OCI-LY7 (cell line): Measurements from ENCODE around the gene SKIC2. TPM values are rescaled to one million over a fixed set of nuclear protein-coding genes. Genes with fewer than 3 reads are reported as not detected.

Source experiments
- BruUV-seq: library from RNA; stranded (reverse); fragments of 400-500 nt; replicated peaks from 2 replicates; lab custom pipeline; 2021; lab: Mats Ljungman, UMichigan
- CTCF ChIA-PET: fragments of 300-600 bp; sonication (Branson Sonifier 250); formaldehyde crosslinking; loops from one replicate; lab custom pipeline; 2022; ENCODE audit warnings: antibody characterized with exemption; ENCODE audit not compliant: unreplicated experiment; lab: Charles Lee
- POLR2A ChIA-PET: fragments of 300-600 bp; sonication (Branson Sonifier 250); formaldehyde crosslinking; loops from one replicate; lab custom pipeline; 2022; ENCODE audit warnings: antibody characterized with exemption; lab: Charles Lee
- DNase-seq: peaks from one replicate; pipeline ENCODE4 v3.0.0-alpha.2; 2015; ENCODE audit warnings: low spot score
- H2AFZ ChIP-seq: fragments of 200-600 bp; sonication (generic), shearing (Covaris generic); 2 replicates; pipeline ENCODE4 v1.6.1; 2014; ENCODE audit warnings: mild to moderate bottlenecking, antibody characterized with exemption, low read length, moderate library complexity
- H3K27ac ChIP-seq: fragments of 200-600 bp; sonication (generic); 2 replicates; pipeline ENCODE4 v1.5.1; 2014; ENCODE audit warnings: mixed run types, low read depth, mild to moderate bottlenecking, moderate library complexity, low read length, inconsistent platforms; ENCODE audit not compliant: poor library complexity, severe bottlenecking
- H3K36me3 ChIP-seq: fragments of 200-600 bp; sonication (generic); 2 replicates; pipeline ENCODE4 v1.6.1; 2014; ENCODE audit warnings: mild to moderate bottlenecking, antibody characterized with exemption, low read length, moderate library complexity, mixed read lengths; ENCODE audit not compliant: insufficient read depth
- H3K4me1 ChIP-seq: fragments of 200-600 bp; sonication (generic); 2 replicates; pipeline ENCODE4 v1.5.1; 2014; ENCODE audit warnings: mild to moderate bottlenecking, low read length; ENCODE audit not compliant: insufficient read depth, poor library complexity, severe bottlenecking
- H3K4me2 ChIP-seq: fragments of 200-600 bp; sonication (generic); 2 replicates; pipeline ENCODE4 v1.6.1; 2014; ENCODE audit warnings: mild to moderate bottlenecking, low read length
- H3K4me3 ChIP-seq: fragments of 200-600 bp; sonication (generic); 2 replicates; pipeline ENCODE4 v1.5.1; 2014; ENCODE audit warnings: mild to moderate bottlenecking, low read depth, low read length; ENCODE audit not compliant: poor library complexity, severe bottlenecking
- H3K79me2 ChIP-seq: fragments of 200-600 bp; sonication (generic); 2 replicates; pipeline ENCODE4 v1.6.1; 2016; ENCODE audit warnings: low read depth, mild to moderate bottlenecking, low read length, moderate library complexity, mixed read lengths; ENCODE audit not compliant: insufficient read depth
- H3K9me2 ChIP-seq: fragments of 200-600 bp; sonication (generic); 2 replicates; pipeline ENCODE4 v1.6.1; 2016; ENCODE audit warnings: mild to moderate bottlenecking, low read length, mixed read lengths; ENCODE audit not compliant: insufficient read depth
- H3K9me3 ChIP-seq: fragments of 200-600 bp; sonication (generic); 2 replicates; pipeline ENCODE4 v1.6.1; 2014; ENCODE audit warnings: mild to moderate bottlenecking, mixed run types, low read length, mixed read lengths
- H4K20me1 ChIP-seq: fragments of 200-600 bp; sonication (generic); 2 replicates; pipeline ENCODE4 v1.6.1; 2014; ENCODE audit warnings: mild to moderate bottlenecking, antibody characterized with exemption, low read length, moderate library complexity, mixed read lengths; ENCODE audit not compliant: insufficient read depth
- CTCF ChIP-seq: fragments of 200-600 bp; sonication (generic); conservative IDR thresholded peaks from 2 replicates; pipeline ENCODE4 v1.5.1; 2014; ENCODE audit warnings: mild to moderate bottlenecking, antibody characterized with exemption, low read length, moderate library complexity, mixed read lengths
- EZH2phosphoT487 ChIP-seq: fragments of 200-600 bp; sonication (generic); IDR thresholded peaks from 2 replicates; pipeline ENCODE4 v1.6.1; 2018; ENCODE audit warnings: low read depth, borderline replicate concordance, mild to moderate bottlenecking, mixed run types, antibody characterized with exemption, low read length, moderate library complexity, mixed read lengths
- intact Hi-C: fragments of 100-400 bp; cut with micrococcal nuclease; formaldehyde crosslinking; loops from one replicate; pipeline ENCODE4 v1.10.0; 2022; ENCODE audit not compliant: unreplicated experiment
- total RNA-seq, 2 experiments: library from RNA; depleted of rRNA in 1 of 2; stranded (reverse); fragments of >200 nt in 1 of 2; shearing (Covaris generic) in 1 of 2; gene quantifications; 2 replicates each; pipeline ENCODE4 v1.2.3, GENCODE V29; 2014 to 2022

The SKIC2 gene
- total RNA-seq, 2 experiments from 2014 or later = 45.8 to 77.5 TPM

GRCh38 chr6:31947070-31947675 is 11.8 kb upstream of the SKIC2 start:
- H3K4me2 ChIP-seq = no peak overlapping the region
- no peaks in the 10 kb centered on the region for H3K4me1 ChIP-seq
- no peak overlapping the region for H3K27ac ChIP-seq
- H4K20me1 ChIP-seq = no peaks in the 10 kb centered on the region
- ChIA-PET POLR2A (no interaction called here), CTCF (no interaction called here)
- no TSS peak for BruUV-seq
- no peak overlapping the region for H3K4me3 ChIP-seq
- no peak overlapping the region for H2AFZ ChIP-seq
- no peak for DNase-seq
- no peaks in the 10 kb centered on the region for H3K79me2 ChIP-seq
- peaks cover 15% of the 10 kb centered on the region; the same call in 1 of the 2 replicates for H3K36me3 ChIP-seq
- H3K9me3 ChIP-seq = no peaks in the 10 kb centered on the region
- TF ChIP-seq EZH2phosphoT487 = no peak
- TF ChIP-seq CTCF = no peak
- intact Hi-C loops = no loop called here
- no peaks in the 10 kb centered on the region for H3K9me2 ChIP-seq

GRCh38 chr6:31947864-31948263 is 11.1 kb upstream of the SKIC2 start:
- Histone ChIP-seq H3K79me2 (no peaks in the 10 kb centered on the region), H3K9me2 (no peaks in the 10 kb centered on the region), H3K27ac (no peak overlapping the region), H3K4me1 (no peaks in the 10 kb centered on the region), H4K20me1 (no peaks in the 10 kb centered on the region), H2AFZ (no peak overlapping the region), H3K4me3 (no peak overlapping the region), H3K36me3 (peaks cover 22% of the 10 kb centered on the region; the same call in 1 of the 2 replicates), H3K4me2 (no peak overlapping the region), H3K9me3 (no peaks in the 10 kb centered on the region)
- no peak for TF ChIP-seq EZH2phosphoT487
- no peak for TF ChIP-seq CTCF
- ChIA-PET CTCF (no interaction called here), POLR2A (no interaction called here)
- DNase-seq = no peak
- BruUV-seq = no TSS peak
- intact Hi-C loops = no loop called here

- BruUV-seq = no TSS peak
- no peaks in the 10 kb centered on the region for H4K20me1 ChIP-seq
- no peaks in the 10 kb centered on the region for H3K9me2 ChIP-seq
- ChIA-PET POLR2A (no interaction called here), CTCF (no interaction called here)
- H2AFZ ChIP-seq = no peak overlapping the region
- H3K4me3 ChIP-seq = no peak overlapping the region
- no peaks in the 10 kb centered on the region for H3K9me3 ChIP-seq
- H3K27ac ChIP-seq = no peak overlapping the region
- DNase-seq = no peak
- intact Hi-C loops = no loop called here
- no peaks in the 10 kb centered on the region for H3K4me1 ChIP-seq
- peaks cover 27% of the 10 kb centered on the region; the same call in 1 of the 2 replicates for H3K36me3 ChIP-seq
- TF ChIP-seq EZH2phosphoT487 (no peak), CTCF (no peak)
- H3K4me2 ChIP-seq = no peak overlapping the region
- no peaks in the 10 kb centered on the region for H3K79me2 ChIP-seq
Measured at GRCh38 chr6:31948306-31948705, 10.7 kb upstream of the SKIC2 start.
